ENCODE data around the gene LRP1B.

- TF ChIP-seq CTCF (IDR thresholded peaks at IDR 0.05), result no peak
- TF ChIP-seq EZH2 (IDR thresholded peaks at IDR 0.05; ENCODE audit: borderline replicate concordance, insufficient read depth, low read depth, low read length, poor library complexity, severe bottlenecking), result no peak
Measured at GRCh38 chr2:141021611-141022010, 1109.2 kb downstream of the LRP1B start.
